T-helper 1 cell (primary cell): ENCODE results near the gene MFN2.

Experiments used
- DNase-seq, 5 donors: peaks; one replicate each; pipeline ENCODE4 v3.0.0-alpha.2; 2012 to 2020

MFN2 gene

DNA sequence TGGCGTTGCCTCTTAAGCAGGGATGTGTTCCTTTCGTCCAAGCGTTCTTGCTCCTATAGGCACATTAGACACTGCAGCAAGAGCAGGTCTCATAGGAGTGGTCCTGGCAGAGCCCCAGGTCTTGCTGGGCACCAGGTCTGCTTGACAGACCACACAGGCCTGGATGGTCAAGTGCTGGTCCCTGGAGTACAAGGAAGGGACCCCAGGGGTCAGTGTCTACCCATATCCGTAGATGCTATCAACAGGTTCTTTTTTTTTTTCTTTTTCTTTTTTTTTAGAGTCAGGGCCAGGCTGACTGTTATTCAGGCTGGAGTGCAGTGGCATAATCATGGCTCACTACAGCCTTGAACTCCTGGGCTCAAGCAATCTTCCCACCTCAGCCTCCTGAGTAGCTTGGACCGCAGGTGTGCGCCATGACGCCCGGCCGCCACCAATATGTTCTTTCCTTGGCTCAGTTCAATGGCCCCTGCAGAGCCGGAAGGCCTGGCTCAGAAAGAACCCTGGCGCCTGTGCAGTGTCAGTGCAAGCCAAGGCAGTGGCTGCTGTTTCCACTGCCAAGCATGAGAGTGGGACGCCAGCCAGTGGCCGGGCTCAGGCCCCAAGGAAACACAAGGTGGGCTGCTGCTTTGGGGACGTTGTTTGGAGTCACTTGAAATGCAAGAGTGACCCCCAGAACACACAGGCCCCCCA, 72.9 kb downstream of the MFN2 start:
- no peak for DNase-seq

DNA sequence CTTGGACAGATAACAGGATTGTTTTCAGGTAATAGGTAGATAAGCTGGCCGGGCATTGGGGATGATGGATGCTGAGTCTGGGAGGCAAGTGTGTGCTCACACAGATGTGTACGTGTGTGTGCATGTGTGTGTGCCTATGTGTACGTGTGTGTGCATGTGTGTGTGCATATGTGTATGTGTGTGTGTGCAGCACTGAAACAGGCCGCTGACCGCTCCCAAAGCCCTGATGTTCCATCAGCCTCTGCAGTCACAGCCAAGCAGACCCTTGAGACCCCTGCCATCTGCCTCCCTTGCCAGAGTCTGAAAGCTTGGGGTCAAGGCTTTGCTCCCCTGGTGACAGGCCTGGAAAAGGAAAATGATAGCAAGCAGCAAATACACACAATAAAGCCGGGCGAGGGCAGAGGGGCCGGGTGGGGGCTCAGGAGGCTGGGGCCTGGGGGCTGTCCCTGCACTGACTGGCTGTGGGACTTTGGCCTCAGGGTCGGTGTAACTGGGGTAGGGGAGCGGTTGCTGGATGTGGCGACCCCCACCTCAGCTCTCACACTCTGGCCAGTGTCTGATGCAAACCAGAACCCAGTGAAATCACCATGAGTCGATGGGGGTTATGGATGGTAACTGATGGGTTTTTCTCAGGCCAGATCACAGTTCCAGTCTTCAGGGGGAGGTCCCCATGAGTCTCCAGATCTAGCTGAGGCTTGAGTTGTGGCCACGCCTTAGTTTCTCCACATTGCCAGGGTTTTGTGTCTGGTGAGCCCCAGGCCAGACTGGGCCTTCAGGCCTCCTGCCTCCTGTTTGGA, 73.7 kb downstream of the MFN2 start:
- no peak for DNase-seq

GRCh38 chr1:12055259-12055658, 75.0 kb downstream of the MFN2 start:
- DNase-seq: no peak

- DNase-seq: peak in 1 of 5 donors; percentile 82
These were observed 76.1 kb downstream of the MFN2 start for GRCh38 chr1:12056331-12056841.

GRCh38 chr1:12057382-12057781, 77.1 kb downstream of the MFN2 start:
- DNase-seq: peak in 1 of 5 donors; percentile 45

DNA sequence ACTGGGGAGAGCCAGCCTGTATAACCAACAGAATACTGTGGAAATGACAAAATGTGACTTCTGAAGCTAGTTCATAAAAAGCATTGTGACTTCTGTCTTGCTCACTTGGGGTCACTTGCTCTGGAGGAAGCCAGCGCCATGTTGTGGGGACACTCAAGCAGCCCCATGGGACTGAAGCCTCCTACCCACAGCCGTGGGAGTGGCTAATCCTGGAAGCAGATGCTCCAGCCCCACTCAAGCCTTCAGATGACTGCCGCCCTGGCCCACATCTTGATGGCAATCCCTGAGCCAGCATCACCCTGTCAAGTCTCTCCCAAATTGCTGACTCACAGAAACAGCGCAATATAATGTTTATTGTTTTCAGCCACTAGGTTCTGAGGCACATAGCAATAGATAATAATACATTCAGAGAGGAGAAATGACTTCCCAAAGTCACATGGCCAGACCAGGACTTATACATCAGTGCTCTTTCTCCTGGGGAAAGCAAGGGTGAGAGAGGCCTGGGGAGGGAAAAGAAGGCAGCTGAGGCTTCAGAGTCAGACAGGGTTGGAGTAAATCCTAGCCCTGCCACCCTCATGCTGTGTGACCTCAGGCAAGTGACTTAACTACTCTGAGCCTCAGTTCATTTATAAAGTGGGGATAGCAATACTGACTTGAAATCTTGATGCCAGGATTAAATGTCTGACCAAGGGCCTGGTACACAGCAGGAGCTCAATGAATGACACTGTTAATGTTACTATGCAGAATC, 77.9 kb downstream of the MFN2 start:
- no peak for DNase-seq

DNA sequence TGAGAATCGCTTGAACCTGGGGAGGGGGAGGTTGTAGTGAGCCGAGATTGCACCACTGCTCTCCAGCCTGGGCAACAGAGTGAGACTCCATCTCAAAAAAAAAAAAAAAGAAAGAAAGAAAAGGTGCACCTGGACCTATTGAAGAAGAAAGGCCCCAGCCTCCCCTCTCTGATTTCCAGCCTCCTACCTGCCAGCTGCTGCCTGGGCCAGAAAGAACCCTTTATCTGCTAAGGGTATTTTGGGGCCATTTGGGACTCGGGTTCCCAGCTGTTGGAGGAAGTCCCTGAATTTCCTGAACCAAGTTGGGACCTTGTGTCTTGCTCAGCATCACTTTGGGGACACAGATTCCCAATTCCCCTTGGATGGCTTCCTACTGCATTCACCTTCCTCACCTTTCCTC, 79.0 kb downstream of the MFN2 start:
- DNase-seq: no peak

DNA sequence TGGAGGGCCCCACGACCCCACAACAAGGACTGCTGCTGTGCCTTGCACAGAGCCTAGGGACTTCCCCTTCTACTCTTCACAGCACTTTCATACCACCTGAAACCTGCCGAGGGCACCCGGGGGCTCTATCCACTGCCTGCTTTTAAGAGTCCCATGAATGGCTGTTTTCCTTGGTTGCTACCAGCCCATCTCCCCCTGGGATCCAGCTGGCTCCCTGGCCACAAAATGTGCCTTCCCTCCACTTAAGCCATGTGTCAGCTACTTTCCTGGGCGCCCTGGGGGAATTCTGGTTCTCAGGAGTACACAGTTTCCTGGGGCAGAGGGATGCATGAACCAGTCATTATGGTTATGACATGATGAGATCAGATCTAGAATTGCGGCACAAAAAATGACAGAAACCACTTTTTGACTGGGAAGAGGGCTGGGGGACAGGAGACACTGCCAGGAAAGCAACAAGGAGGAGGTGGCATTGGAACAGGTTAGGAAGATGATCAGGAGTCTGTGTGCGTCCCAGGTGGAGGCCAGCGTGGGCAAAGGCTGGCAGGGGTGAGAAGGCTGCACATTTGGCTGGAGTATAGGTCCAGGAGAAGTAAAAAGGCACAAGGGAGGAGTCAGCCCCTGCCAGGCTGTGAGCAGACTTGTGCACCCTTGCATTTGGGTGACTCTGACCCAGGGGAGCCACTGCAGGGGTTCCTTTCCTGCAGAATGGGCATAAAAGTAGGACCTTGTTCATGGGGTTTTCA, 79.6 kb downstream of the MFN2 start:
- DNase-seq: peak in 1 of 5 donors; percentile 50

DNA sequence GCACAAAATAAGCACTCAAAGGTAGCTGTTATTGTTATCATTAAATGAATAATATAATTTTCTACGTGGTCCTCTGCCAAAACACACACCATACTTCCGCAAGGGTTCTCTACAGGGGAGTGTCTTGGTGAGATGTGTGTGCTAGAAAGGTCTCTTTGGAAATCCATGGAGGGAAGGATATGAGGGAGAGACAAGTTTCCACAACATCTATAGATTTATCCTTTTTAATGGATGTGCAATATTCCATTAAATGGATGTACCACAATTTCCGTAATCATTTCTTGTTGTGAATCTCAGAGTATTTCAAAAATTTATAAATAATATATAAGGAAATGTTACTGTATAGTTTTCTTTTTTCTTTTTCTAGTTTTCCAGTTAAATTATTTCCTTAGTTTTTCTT, 80.3 kb downstream of the MFN2 start:
- DNase-seq: no peak
